Measurements from ENCODE around the gene CBX1.

DNA sequence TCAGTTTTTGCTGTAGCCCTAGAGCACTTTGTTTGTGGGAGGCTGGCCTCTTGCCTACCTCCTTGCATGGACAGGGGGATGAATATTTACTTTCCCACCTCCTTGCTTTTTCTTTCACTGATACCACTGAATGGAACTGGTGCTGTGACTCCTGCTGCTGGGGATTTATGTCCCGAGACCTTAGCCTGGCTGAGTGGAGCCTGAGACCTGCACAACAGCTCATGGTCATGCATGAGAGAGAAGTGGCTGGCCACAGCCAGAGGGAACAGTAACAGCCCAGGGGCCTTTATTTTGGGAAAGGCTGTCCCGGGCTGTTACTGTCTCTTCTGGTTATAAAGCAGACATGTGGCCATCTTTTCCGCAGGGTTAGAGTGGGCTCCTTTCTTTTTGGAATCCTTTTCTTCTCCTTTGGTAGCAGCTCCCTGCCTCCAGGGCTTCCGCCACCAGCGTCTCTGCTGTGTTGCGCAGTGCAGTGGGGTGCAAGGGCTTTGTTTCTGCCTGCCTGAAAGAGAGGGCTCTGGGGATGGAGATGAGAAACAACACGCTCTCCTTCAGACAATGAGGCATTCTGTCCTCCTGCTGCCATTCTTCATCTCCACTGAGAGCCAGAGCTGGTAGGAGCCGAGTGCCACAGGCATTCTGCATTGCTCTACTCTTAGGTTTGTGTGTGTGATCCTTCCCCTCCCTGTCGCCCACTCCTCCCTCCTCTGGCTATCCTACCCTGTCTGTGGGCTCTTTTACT, 20.8 kb upstream of the CBX1 start:
- TF ChIP-seq, protein P1, sequence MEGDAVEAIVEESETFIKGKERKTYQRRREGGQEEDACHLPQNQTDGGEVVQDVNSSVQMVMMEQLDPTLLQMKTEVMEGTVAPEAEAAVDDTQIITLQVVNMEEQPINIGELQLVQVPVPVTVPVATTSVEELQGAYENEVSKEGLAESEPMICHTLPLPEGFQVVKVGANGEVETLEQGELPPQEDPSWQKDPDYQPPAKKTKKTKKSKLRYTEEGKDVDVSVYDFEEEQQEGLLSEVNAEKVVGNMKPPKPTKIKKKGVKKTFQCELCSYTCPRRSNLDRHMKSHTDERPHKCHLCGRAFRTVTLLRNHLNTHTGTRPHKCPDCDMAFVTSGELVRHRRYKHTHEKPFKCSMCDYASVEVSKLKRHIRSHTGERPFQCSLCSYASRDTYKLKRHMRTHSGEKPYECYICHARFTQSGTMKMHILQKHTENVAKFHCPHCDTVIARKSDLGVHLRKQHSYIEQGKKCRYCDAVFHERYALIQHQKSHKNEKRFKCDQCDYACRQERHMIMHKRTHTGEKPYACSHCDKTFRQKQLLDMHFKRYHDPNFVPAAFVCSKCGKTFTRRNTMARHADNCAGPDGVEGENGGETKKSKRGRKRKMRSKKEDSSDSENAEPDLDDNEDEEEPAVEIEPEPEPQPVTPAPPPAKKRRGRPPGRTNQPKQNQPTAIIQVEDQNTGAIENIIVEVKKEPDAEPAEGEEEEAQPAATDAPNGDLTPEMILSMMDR (IDR thresholded peaks at IDR 0.05; ENCODE audit: insufficient read depth, low read depth, low read length): no peak
- no peak for TF ChIP-seq EZH2 (IDR thresholded peaks at IDR 0.05; ENCODE audit: insufficient read depth, low read length)
